Upper lobe of left lung (tissue), 6 donors: ENCODE data around the gene LLGL1. TPM values are rescaled to one million over a fixed set of nuclear protein-coding genes. Genes with fewer than 3 reads are reported as not detected.

Source experiments
- ATAC-seq, 2 donors: fragments of 200-7000 bp; cut with Tn5 transposase; one replicate each; pipeline ENCODE4 v1.9.1; 2022; ENCODE audit warnings: mild to moderate bottlenecking in 2 of 2, moderate library complexity in 2 of 2; ENCODE audit not compliant: low FRiP score in 2 of 2
- DNase-seq, 2 donors: peaks; one replicate each; pipeline ENCODE4 v3.0.0-alpha.2; 2019 to 2020
- H3K27ac ChIP-seq, 4 donors: fragments of 200-600 bp; sonication (generic); one replicate each; pipeline ENCODE4 v1.5.1; 2016 to 2019
- H3K27me3 ChIP-seq, 4 donors: fragments of 200-600 bp; sonication (generic); one replicate each; pipeline ENCODE4 v1.5.1; 2017 to 2019
- H3K36me3 ChIP-seq, 4 donors: fragments of 200-600 bp; sonication (generic); one replicate each; pipeline ENCODE4 v1.5.1; 2016 to 2019
- H3K4me1 ChIP-seq, 4 donors: fragments of 200-600 bp; sonication (generic); one replicate each; pipeline ENCODE4 v1.5.1; 2018 to 2019
- H3K4me3 ChIP-seq, 4 donors: fragments of 200-600 bp; sonication (generic); one replicate each; pipeline ENCODE4 v1.5.1; 2017 to 2019; ENCODE audit warnings: mild to moderate bottlenecking in 2 of 4, moderate library complexity in 1 of 4
- H3K9me3 ChIP-seq, 4 donors: fragments of 200-600 bp; sonication (generic); one replicate each; pipeline ENCODE4 v1.5.1; 2018 to 2019
- CTCF ChIP-seq, 6 experiments: fragments of 450-650 bp in 4 of 6; fragments of 200-600 bp in 2 of 6; sonication (generic) in 2 of 6; IDR thresholded peaks; one replicate each; pipeline ENCODE4 v1.5.1; 2016 to 2019; ENCODE audit warnings: antibody characterized with exemption in 6 of 6
- EP300 ChIP-seq, 4 donors: sonication (generic); formaldehyde crosslinking; IDR thresholded peaks; one replicate each; pipeline ENCODE4 v1.5.1; 2017; ENCODE audit warnings: antibody characterized with exemption in 4 of 4, control low read depth in 2 of 4
- POLR2A ChIP-seq, 4 donors: fragments of 450-650 bp; IDR thresholded peaks; one replicate each; pipeline ENCODE4 v1.5.1; 2016 to 2017; ENCODE audit warnings: antibody characterized with exemption in 4 of 4, mild to moderate bottlenecking in 2 of 4
- POLR2AphosphoS5 ChIP-seq, 2 donors: sonication (generic); formaldehyde crosslinking; IDR thresholded peaks; one replicate each; pipeline ENCODE4 v1.5.1; 2017; ENCODE audit warnings: antibody characterized with exemption in 2 of 2
- WGBS, 2 donors: methylation state at CpG; one replicate each; pipeline ENCODE4 v1.1.5; 2017 to 2018; 5-methylcytosine and 5-hydroxymethylcytosine counted together
- total RNA-seq, 6 donors: library from RNA; depleted of rRNA in 4 of 6; stranded (reverse); fragments of >200 nt in 4 of 6; gene quantifications; one replicate each; pipeline versions ENCODE4 v1.1.0 to v1.2.1, GENCODE V29; 2016 to 2021
- donor health status: DM: no; HTN: no; CAD: no; lungs with moderate emphysema.
- donor health status: DM: no; HTN: yes; CAD: no; lungs with severe emphysema.

The LLGL1 gene
- total RNA-seq, 6 donors from 2014 or later = 9.8 to 16.4 (median 13.8) TPM

- peaks cover 28 to 68% (median 64%) of the 10 kb centered on the region in 4 donors for H3K36me3 ChIP-seq
- H3K9me3 ChIP-seq = no peaks in the 10 kb centered on the region
- no peak for TF ChIP-seq CTCF (IDR thresholded peaks at IDR 0.05)
- TF ChIP-seq POLR2A (IDR thresholded peaks at IDR 0.05) = no peak
- TF ChIP-seq POLR2AphosphoS5 (IDR thresholded peaks at IDR 0.05) = no peak
- TF ChIP-seq EP300 (IDR thresholded peaks at IDR 0.05) = no peak
- ATAC-seq (no peak), DNase-seq (no peak)
- no peaks in the 10 kb centered on the region for H3K27me3 ChIP-seq
- H3K4me1 ChIP-seq = peaks cover 25 to 32% (median 30%) of the 10 kb centered on the region in 4 donors
- H3K27ac ChIP-seq = no peak overlapping the region
- WGBS, 2 donors = 97 to 99% methylated on average over 8 of the region's 8 CpGs
- no peak overlapping the region for H3K4me3 ChIP-seq
Observed at GRCh38 chr17:18254888-18255649, 29.6 kb downstream of the LLGL1 start.

GRCh38 chr17:18256351-18256750, 30.9 kb downstream of the LLGL1 start:
- Histone ChIP-seq H3K4me1 (peaks cover 31 to 40% (median 34%) of the 10 kb centered on the region in 4 donors), H3K36me3 (peaks cover 20 to 55% (median 51%) of the 10 kb centered on the region in 4 donors), H3K27ac (peak overlapping the region in 3 of 4 donors; percentile 22 to 99 (median 99)), H3K4me3 (peak overlapping the region in 1 of 4 donors; percentile 76), H3K9me3 (no peaks in the 10 kb centered on the region), H3K27me3 (no peaks in the 10 kb centered on the region)
- 80 to 92% methylated on average over 1 to 11 of the region's 11 CpGs for WGBS, 2 donors
- ATAC-seq (no peak), DNase-seq (peak in 1 of 2 donors; percentile 68)
- TF ChIP-seq POLR2A (IDR thresholded peaks at IDR 0.05) (no peak), POLR2AphosphoS5 (IDR thresholded peaks at IDR 0.05) (no peak), CTCF (IDR thresholded peaks at IDR 0.05) (no peak), EP300 (IDR thresholded peaks at IDR 0.05) (no peak)

GRCh38 chr17:18256776-18257175, 31.3 kb downstream of the LLGL1 start:
- Histone ChIP-seq H3K27me3 (no peaks in the 10 kb centered on the region), H3K4me3 (peak overlapping the region in 1 of 4 donors; percentile 76), H3K9me3 (no peaks in the 10 kb centered on the region), H3K4me1 (peaks cover 35 to 44% (median 39%) of the 10 kb centered on the region in 4 donors), H3K27ac (peak overlapping the region; percentile 22 to 99 (median 98)), H3K36me3 (peaks cover 18 to 51% (median 47%) of the 10 kb centered on the region in 4 donors)
- ATAC-seq (no peak), DNase-seq (no peak)
- TF ChIP-seq EP300 (IDR thresholded peaks at IDR 0.05) (no peak), POLR2A (IDR thresholded peaks at IDR 0.05) (no peak), CTCF (IDR thresholded peaks at IDR 0.05) (no peak), POLR2AphosphoS5 (IDR thresholded peaks at IDR 0.05) (no peak)
- 88 to 89% methylated on average over 3 to 7 of the region's 7 CpGs for WGBS, 2 donors

- Histone ChIP-seq H3K36me3 (peaks cover 18 to 44% (median 40%) of the 10 kb centered on the region in 4 donors), H3K9me3 (no peaks in the 10 kb centered on the region), H3K27me3 (no peaks in the 10 kb centered on the region), H3K4me1 (peaks cover 41 to 51% (median 45%) of the 10 kb centered on the region in 4 donors), H3K27ac (peak overlapping the region; percentile 97 to 99 (median 99)), H3K4me3 (peak overlapping the region; percentile 76 to 100 (median 87))
- WGBS, 2 donors = 17 to 20% methylated on average over 13 to 17 of the region's 18 CpGs
- ATAC-seq = peak; percentile 1 to 38
- TF ChIP-seq POLR2AphosphoS5 (IDR thresholded peaks at IDR 0.05) (no peak), EP300 (IDR thresholded peaks at IDR 0.05) (no peak), POLR2A (IDR thresholded peaks at IDR 0.05) (no peak), CTCF (IDR thresholded peaks at IDR 0.05) (no peak)
- peak; percentile 85 to 88 for DNase-seq
Observed at GRCh38 chr17:18257268-18257981, 32.0 kb downstream of the LLGL1 start.
